Activated CD8-positive, alpha-beta memory T cell treated with anti-CD3 and anti-CD28 coated beads, Interleukin-2, amount 50 U/mL, for 1 hour (primary cell): Measurements from ENCODE around the gene CBX6.
"Not testable (repeated sequence)": the region's sequence is repeated elsewhere in the genome, so short reads cannot be mapped to it uniquely, and the experiment has no call there.

Experiments
- DNase-seq: peaks from one replicate; pipeline ENCODE4 v3.0.0-alpha.2; 2020; ENCODE audit errors: extremely low read depth

CBX6 gene

DNA sequence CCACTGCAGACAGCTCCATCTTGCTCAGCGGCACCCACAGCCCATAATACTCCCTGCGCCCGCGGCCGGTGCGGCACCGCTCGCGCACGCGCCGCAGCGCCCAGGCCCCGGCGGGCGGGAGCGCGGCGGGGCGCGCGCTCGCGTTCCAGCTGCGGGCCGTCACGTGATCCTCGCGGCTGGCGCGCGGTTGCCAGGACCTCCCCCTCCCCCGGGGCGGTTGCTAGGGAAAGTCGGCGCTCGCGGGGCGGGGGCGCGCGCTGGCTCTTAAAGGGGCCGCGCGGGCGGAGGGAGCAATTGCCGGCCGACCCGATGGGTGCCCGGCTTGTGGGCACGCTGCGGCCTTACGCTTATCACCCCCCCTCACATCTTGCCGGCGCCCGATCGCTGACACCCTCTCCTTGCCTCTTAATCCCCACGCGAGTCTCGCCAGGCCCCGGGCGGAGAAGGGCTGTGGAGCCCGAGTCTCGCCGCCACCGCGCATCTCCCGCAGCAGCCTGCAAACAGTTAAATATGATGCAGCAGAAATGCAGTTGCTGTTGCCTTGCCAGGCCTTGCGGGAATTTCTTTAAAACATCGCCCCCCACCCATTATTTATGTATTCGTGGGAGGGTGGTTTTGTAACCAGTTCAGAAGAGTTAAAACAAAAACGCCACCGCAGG is at the start of gene CBX6:
Gene CBX6, minus strand, starts transcription at position 45 of the 659 bp plus-strand sequence. Its CDS starts 26 bp downstream, at position 19.
- peak; percentile 81 for DNase-seq

DNA sequence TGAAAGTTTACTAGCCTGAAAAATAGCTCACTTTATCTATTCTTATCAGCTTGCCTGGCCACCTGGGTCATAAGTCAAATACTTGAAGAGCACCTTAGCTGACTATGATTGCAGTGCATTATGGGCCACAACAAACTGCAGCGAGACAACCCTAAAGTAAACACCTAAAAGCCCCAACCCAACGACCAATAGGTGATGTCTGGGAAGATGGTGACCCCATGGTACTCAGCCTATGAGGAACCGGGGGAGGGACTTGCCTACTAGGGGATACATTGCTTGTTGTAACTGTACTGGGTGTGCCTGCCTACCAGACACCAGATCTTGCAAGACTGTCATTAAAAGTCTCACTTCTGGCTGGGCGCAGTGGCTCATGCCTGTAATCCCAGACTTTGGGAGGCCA is 49.8 kb upstream of the CBX6 start:
- no peak for DNase-seq

DNA sequence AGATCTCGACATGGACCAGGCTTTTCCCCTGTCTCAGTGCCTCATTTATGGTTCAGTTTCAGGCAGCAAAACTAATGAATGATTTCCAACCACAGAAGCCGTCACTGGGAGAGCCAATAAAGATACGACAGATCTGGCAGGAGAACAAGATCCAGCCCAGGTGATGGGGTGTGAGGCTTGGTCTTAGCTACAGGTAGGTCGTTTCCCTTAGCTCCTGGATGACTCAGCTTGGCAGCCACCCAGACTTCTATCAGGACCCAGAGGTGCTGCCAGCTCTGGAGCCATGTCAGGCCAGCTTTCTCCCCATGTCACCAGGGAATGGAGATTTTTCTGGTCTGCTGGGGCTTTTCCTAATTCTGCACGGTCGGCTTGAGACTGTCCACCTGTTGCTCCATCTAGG is 49.1 kb upstream of the CBX6 start:
- no peak for DNase-seq

DNA sequence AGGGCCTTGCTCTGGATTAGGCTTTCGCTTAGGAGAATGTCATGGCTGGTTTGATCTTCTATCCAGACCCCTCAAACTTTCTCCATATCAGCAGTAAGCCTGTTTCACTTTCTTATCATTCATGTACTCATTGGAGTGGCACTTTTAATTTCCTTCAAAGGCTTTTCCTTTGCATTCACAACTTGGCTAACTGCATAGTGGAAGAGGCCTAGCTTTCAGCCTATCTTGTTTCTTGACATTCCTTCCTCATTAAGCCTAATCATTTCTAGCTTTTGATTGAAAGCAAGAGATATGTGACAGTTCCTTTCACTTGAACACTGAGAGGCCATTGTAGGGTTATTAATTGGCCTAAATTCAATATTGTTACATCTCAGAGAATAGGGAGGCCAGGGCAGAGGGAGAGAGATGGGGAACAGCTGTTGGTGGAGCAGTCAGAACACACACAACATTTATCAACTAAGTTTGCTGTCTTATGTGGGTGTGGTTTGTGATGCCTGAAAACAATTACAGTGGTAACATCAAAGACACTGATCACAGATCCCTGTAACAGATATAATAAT is 47.7 kb upstream of the CBX6 start:
- DNase-seq, result no peak

DNA sequence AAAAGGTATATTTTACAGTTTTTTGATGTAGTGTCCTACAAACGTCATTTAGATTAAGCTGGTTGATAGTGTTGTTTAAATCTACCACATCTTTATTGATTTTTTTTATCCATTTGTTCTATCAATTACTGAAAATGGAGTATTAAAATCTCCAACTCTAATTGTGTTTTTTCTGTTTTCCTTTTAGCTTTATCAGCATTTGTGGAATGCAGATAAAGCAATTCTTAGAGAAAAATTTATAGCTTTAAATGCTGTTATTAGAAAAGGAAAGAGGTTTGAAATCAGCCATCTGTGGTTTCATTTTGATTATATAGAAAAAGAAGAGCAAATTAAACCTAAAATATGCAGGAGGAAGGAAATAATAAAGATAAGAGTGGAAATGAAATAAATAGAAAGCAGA is 39.4 kb upstream of the CBX6 start:
- no peak for DNase-seq

DNA sequence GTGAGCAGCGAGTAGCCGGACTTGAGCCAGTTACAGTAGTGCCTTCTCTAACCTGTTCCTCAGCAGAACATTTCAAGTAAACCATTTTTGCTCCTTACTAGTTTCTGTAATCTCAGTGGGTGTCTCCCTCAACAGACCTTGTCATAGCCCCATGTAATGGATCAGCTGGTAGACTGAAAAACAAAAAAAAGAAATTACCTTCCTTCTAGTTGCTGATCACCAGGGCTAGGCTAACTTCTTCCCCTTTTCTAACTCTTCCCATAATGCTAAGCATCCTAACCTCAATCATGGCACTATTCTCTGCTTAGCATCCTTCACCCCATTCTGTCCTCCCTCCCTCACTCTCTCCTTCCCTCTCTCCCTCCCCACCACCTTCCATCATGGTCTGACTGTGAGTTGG is 35.8 kb upstream of the CBX6 start:
- no peak for DNase-seq

DNA sequence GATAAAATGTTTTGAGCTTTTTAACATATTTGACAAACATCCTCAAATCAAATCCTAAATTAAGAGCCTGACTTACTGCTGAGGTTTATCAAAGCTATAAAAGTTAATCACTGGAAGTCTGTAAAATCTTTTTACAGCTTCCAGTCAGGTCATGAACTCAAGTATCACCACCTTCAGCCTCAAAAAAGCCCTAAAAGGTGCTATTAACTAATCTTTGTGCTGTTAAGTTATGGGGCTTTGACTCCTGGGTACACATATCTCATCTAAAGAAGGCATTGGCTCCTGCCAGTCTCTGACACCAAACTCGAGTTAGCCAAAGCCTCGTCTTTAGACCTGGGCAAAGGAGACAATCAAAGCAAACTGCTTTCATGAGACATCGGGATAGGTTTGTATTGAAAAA is 34.0 kb upstream of the CBX6 start:
- no peak for DNase-seq

DNA sequence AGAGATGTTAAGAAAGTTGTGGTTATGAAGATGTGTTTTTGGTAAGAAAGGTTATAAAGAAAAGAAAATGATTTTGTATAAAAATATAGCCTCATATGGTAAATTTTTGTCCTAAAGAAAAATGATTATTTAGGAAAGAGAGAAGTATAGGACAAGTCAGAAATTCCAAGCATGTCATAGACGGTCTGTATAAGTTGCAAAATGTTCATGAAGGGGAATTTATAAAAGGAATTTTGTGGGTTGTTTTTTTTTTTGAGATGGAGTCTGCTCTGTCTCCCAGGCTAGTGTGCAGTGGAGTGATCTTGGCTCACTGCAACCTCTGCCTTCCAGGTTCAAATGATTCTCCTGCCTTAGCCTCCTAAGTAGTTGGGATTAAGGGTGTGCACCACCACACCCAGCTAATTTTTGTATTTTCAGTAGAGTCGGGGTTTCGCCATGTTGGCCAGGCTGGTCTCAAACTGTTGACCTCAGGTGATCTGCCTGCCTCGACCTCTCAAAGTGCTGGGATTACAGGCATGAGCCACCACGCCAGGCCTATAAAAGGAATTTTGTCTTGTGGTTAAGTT is 32.1 kb upstream of the CBX6 start:
- not testable (repeated sequence) for DNase-seq

DNA sequence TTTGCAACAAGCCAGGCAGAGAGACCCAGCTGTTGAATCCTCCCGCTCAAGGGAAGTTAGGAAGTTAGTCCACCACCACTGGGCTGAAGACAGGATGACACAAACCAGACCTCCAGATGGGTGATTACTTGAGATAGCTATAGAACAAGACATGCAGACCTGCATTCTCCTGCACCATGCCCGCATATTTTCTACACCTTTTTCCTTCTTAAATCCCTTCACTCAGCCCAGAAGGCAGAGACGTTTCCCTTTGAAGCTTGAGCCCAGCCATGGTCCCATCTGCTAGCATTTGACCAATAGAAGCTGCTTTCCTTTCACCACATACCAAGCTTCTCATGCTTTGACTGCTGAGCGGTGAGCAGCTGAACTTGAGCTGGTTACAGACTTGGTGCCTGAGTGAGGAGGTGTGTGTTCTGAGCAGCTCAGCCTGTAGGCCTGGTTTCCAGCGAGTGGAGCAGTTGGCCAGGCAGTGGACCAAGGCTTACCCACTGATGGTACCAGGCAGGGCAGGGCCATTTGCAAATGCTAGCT is 29.2 kb upstream of the CBX6 start:
- DNase-seq, result no peak

DNA sequence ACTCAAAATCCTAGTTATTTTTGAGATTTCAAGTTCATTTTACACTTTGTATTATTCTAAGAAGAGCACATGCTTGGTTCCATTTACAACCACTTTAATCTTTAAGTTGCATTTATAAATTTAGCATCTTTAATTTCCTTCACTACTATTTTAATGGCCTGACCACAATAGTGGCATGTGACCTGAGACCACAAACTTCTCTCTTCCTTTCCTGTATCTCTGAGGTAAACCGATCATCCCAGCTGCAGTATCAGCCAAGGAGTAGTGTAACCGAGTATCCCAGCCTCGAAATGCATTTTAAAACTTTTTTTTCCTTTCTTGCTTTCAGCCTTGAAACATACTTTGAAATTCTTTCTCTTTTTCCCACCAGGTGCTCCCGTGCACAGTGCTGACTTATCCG is 28.7 kb upstream of the CBX6 start:
- no peak for DNase-seq

DNA sequence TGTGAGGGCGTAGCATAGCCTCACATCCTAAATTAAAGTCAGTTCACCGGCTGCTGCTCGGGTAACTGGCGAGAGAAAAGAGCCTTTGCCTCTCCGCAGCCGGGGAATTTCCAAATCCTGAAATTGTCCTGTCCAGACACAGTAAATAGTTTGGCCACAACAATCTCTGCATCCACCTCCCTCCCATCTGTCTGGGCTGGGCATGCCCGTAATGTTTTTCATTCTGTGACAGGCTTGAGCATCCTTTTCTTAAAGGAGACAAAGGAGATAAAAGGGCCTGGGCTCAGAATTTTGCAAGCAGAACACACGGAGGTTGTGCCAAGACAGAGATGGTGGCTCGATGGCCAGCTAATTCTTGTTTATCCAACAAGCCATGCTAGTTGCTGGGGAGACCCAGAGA is 19.2 kb upstream of the CBX6 start:
- no peak for DNase-seq

DNA sequence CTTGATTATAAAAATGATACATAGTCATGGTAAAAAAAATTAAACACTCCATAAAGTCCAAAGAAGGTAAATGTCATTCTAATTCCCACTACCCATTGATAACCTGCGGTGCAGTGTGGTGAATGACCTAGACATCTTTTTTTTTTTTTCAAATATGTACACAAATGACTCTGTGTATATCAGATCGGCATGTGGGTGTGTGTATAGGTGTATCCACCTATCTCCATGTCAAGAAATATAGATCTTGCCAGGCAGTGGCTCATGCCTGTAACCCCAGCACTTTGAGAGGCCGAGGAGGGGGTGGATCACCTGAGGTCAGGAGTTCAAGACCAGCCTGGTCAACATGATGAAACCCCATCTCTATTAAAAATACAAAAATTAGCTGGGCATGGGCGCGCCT is 18.4 kb upstream of the CBX6 start:
- no peak for DNase-seq

DNA sequence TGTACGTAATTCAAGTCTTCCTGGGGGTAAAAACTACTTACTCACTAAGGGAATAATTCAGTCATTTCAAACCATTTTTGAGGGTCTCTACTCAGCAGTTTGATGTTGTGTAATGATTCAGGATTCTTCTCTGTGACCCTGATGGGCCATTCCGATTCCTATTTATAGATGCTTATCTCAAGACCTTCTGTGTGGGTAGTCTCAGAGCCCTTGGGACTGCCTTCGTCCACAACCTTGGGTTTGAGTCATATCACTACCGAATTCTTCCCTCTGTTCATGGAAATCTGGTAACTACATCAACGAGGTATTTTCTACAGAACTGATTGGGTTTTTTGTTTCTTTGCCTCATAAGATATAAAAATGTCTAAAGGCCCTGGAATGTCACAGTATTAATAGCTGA is 14.3 kb upstream of the CBX6 start:
- no peak for DNase-seq

DNA sequence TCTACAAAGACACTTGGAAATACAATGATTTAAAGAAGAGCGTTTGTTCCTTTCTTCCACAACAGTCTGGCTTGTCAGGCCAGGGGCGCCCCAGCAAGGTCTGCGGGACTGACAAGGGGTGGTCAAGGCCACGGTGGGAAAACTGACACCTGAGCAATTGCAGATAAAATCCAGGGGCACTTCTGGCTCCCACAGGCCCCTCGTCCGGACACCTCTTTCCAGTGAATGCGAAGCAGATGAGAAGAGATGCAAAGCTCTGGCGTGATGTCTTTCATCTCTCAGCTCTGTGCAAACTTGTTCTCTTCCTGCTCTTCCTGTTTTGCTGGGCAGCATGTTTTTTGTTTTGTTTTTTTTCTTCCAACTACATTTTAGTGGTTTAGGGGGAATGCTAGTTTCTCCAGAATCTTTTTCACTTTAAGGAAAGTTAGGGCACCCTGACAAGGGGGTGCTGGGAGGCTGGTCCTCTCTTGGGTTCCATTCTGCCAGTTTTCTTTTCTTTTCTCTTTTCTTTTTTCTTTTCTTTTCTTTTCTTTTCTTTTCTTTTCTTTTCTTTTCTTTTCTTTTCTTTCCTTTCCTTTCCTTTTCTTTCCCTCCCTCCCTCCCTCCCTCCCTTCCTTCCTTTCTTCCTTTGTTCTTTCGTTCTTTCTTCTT is 11.1 kb upstream of the CBX6 start:
- no peak for DNase-seq

DNA sequence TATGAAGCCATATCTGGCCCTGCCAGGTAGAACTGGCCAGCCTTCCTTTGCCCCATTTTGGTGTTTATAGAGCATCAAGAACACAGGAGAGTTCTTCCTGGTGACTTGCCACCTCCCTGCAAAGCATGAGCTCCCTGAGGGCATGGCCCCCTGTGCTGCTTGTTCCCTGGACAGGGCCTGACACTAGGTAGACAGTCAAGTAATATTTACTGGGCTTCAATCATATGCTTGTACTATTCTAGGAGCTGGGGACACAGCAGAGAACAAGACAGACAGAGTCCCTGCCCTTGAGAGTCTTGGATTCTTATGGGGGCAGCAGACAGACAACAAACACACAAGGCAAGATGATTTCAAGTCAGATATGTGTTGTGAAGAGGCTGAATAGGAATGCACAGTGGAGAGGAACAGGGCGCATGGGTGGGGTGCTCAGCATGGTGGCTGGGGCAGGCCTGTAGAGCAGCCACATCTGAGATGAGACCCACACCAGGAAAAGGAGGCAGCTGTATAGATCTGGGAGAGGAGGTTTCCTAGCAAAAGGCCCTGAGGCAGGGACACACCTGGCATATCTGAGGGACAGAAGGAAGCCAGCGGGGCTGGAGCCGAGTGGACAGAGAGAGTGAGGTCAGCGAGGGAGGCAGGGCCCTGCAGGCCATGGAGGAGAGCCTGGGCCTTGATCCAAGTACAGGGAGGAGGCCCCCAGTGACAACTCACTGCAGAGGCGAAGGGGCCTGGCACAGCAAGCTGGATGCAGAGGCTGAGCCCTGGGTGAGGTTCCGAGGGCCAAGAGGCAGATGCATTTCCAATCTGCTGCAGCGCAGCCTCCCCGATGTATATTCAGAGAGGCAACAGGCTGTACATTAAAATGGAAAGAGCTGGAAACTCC is 10.2 kb upstream of the CBX6 start:
- no peak for DNase-seq

DNA sequence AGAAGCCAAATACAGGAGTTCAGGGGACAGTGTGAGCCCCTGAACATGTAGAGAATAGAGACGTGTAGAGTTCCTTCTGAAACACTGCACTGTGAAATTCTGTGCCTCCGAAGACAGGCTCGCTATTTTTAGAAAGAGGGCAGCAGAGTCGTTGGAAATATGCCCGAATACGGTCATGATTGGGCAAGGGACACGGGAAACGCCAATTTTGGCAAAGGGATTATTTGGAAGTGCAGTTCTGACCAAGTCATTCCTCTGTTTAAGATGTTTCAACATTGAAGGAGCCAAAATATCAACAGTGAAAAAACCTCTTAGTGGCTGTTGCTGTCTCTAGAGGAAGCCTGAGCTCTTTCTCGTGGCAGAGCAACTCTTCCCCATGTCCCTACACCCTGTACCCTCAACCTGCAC is 9.5 kb upstream of the CBX6 start:
- no peak for DNase-seq

DNA sequence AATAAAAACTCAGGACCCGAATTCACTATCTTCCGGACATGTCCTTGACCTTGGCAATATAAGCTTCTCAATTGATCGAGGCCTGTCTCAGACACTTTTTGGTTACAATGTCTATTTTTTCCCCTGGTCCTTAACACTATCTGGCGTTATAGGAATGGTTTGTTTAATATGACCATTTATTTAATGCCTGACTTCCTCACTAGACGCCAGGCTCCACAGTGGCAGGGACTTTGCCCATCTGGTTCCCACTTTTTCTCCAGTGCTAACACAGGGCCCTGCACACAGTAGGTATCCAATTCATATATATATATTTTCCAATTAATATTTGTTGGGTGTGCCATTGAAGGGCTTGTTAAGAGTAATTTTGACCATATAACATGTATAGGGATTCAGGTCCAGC is 7.9 kb upstream of the CBX6 start:
- DNase-seq, result no peak

DNA sequence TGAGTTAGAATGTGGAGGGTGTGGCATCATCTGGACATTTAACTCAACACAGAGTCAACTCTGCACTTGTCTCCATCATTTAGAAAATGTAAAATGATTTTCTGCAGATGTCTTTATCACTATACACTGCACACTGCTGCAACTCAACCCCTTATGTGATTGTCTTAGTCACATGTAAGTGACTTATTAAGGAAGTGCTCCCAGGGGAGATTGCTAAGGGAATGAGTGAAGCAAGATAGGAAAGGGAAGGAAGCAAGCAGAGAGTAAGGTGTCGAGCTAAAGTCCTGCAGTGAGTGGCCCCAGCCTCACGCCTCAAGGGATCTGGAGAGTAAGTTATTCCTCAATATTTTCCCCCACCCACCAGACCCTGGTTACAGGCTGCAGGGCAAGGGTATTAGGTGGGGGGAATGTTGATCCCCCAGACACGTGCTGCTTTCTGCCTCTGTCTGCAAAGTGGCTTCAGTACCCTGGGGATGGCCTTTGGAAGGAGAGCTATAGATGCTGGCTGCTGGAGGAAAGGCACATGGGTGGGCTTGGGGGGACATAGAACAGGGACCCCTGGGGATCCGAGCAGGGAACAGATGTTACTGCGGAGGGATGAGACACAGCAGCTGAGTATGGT is 7.2 kb upstream of the CBX6 start:
- no peak for DNase-seq

DNA sequence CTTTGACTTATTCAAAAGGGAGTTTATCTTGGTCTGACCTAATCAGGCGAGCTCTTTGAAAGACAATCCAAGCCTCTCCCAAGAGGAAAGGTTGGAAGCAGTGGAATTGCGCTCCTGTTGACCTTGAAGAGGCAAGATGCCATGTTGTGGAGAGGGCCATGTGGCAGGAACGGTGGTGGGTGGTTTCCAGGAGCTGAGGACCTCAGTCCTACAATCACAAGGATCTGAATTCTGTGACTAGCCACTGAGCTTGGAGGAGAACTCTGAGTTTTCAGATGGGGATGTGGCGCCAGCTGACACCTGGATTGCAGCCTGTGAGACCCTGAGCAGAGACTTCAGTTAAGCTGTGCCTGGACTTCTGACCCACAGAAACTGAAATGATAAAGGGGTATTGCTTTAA is 6.0 kb upstream of the CBX6 start:
- no peak for DNase-seq

DNA sequence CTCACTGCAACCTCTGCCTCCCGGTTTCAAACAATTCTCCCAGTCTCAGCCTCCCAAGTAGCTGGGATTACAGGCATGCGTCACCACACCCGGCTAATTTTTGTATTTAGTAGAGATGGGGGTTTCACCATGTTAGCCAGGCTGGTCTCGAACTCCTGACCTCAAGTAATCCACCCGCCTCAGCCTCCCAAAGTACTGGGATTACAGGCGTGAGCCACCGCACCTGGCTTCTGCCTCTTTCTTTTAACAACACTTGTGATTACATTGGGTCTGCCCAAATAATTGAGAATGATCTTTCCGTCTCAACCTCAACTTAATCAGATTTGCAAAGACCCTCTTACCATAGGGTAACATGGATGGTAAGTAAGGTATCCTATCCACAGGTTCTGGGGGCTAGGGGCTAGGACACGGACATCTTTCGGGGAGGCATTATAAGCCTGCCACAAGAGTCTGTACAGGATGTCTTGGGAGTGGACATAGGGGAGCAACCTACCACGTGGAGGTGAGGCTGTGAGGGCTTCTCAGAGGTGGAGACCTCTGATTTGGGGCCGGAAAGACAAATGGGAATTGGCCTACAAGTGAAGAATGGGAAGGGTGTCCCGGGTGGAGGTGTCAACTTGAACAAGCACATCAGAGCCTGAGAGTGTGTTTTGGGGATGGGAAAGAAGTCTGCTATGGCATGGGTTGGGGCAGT is 2.7 kb upstream of the CBX6 start:
- DNase-seq, result no peak
